HuH-7.5 (cell line): ENCODE results near the gene CHSY3.

Experiments
- DNase-seq: peaks from one replicate; pipeline ENCODE4 v3.0.0; 2011; ENCODE audit warnings: low spot score

The CHSY3 gene

DNA sequence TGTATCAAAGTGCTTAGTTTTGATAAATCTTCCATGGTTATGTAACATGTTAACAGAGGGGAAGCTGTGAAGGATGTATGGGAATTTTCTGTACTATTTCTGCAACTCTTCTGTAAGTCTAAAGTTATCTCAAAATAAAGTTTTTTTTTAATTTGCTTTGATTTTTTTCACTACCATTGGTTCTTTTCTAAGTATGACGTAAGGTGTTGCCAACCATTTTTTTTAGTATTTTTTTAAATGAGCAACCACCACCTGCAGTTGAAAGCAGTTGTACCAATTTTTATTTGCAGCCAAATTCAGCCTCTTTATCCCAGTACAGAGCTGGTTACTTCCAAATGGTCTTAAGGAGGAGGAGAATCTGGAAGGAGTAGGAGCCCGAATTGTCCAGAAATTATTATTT, 192.2 kb downstream of the CHSY3 start:
- no peak for DNase-seq

GRCh38 chr5:130099008-130099407, 194.7 kb downstream of the CHSY3 start:
- DNase-seq, result no peak

- DNase-seq, result no peak
Measured at GRCh38 chr5:130102375-130102774, 198.1 kb downstream of the CHSY3 start.

GRCh38 chr5:130102960-130103359, 198.7 kb downstream of the CHSY3 start:
- DNase-seq, result no peak

DNA sequence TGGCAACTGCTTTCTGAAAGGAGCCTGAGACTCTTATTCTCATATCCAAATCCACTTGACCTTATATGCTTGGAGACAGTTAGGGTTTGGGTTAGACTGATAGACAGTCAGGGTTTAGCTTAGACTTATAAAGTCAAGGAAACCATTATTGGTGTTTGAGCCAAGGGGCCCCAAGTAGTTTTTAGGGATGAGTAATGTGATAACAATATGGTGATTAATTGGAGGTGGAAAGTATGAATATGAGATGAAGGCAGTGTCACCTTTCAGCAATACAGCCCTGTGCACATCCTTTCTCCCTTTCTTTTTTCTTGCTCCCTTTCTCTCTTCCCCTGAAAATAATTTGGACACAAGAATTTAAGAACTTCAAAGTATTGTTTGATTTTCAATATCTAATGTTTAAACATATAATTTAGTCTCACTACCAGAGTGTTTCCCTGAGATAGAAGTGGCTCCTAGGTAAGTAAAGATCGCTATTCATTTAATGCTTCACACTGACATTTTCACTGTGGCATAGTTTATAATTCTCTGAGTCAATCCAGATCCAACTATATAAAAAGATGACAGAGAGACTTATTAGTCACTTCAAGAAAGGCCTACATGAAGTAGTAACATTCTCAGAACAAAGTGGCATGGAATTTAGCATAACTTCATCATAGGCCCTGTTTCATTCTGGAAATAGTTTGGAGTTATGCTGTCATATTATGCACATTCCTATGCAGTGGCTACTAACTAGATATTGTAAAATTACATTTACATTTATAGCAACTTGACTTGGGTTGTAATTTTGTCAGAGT, 200.8 kb downstream of the CHSY3 start:
- no peak for DNase-seq

DNA sequence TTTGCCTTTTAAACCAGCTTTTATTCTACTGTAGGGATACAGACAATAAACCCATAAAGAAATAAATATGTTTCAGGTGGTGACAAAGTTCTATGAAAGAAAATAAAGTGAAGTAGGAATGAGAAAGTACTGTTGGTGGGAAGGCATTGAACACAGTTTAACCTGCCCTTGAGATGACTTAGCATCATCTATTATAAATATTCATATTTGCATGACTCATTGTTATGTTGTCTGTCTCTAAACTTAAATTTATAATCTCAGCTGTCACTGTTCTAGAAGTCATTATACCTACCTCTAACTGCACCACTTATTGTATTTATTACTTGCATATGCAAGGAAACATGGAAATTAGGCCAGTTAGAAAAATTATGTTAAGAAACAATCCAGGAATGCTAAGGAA, 202.2 kb downstream of the CHSY3 start:
- DNase-seq, result no peak

- peak; percentile 6 for DNase-seq
Measured at GRCh38 chr5:130109152-130109551, 204.9 kb downstream of the CHSY3 start.

DNA sequence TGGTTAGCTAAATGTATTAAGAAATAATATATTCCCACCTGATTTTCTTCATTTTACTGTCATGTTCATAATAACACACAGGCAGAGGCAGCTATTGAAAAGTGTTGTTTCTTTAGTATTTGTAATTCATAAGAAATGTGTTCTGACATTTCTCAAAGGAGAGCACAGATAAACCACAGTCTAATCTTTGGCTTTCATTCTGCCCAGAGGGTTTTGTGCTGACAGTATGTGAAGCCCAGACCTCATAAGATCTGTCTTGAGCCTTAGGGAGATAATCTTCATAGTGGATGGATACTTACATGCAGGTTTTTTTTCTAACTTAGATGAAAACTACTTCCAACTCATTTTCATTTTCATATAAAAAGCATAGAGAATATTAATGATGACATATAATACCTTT, 206.1 kb downstream of the CHSY3 start:
- DNase-seq, result no peak

DNA sequence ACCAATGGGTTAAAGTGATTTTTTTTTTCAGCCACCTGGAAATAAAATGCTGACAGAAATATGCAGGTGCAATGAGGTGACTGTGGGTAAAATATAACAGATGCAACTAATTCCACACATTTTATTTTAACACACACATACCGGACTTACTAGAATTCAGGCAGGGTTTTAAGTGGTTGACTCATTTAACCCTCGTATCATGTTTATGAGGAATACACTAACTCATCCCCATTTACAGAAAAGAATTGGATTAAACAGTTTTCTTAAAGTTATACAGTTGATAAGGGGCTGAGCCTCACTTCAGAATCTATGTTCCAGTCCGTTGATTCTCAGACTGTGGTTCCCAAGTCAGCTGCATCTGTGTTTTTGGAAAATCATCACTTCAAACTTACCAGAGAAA, 207.5 kb downstream of the CHSY3 start:
- DNase-seq, result no peak

GRCh38 chr5:130112246-130112645, 208.0 kb downstream of the CHSY3 start:
- no peak for DNase-seq

GRCh38 chr5:130115686-130116085, 211.4 kb downstream of the CHSY3 start:
- no peak for DNase-seq

DNA sequence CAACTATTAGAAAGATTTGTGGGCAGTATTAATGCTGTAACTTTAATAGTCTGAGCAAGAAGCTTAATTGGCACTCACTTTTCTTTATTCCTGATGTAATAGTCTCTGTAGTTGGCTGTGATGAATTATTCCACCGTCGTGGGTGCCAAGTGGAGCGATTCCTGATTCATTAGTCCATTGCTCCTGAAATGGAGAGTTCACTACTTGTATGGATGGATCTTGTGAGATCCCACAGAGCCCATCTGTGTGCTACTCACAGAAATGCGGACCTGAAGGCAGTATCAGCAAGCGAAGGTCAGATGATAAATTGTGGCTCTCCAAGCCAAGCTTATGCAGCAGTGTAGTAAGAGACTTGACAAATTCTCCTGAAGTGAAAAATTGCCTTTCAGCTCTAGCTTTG, 212.2 kb downstream of the CHSY3 start:
- DNase-seq, result no peak

DNA sequence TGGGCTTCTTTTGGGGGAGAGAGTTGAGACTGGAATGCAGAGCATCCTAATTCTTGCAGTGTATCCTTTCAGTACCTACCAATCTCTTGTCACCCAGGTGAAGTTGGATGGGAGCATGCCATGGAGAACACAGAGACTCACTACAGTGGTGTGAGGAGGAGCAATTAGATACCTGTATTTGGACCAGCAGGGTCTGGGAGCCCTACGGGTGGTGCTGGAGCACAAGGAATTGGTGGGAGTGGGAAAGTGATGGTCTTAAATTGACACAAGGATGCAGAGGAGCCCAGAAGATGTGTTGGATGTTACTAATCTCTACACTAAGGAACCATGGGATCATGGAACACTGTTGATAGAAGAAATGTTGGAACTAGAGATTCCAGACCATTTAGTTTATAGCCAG, 212.7 kb downstream of the CHSY3 start:
- no peak for DNase-seq

- DNase-seq, result no peak
Measured at GRCh38 chr5:130126746-130127145, 222.5 kb downstream of the CHSY3 start.

- DNase-seq, result no peak
Measured at GRCh38 chr5:130135506-130135905, 231.2 kb downstream of the CHSY3 start.

DNA sequence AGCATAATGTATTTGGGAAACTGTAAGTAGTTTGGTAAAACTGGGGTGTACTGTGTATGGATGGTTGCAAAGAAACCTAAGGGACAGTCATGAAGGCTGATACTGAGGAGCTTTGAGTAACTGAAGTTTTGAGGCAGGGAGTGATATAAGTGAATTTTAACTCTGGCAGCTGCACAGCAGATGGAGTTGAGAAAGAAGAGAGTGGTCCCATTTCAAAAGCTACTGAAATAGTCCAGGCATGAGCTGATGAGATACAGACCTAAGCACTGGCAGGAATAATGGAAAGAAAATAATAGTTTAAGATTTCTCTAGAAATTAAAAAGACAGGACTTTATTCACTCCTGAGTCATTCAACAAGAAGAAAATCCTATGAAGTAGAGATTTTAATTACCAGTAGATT, 232.0 kb downstream of the CHSY3 start:
- no peak for DNase-seq

GRCh38 chr5:130137681-130138080, 233.4 kb downstream of the CHSY3 start:
- DNase-seq, result no peak

DNA sequence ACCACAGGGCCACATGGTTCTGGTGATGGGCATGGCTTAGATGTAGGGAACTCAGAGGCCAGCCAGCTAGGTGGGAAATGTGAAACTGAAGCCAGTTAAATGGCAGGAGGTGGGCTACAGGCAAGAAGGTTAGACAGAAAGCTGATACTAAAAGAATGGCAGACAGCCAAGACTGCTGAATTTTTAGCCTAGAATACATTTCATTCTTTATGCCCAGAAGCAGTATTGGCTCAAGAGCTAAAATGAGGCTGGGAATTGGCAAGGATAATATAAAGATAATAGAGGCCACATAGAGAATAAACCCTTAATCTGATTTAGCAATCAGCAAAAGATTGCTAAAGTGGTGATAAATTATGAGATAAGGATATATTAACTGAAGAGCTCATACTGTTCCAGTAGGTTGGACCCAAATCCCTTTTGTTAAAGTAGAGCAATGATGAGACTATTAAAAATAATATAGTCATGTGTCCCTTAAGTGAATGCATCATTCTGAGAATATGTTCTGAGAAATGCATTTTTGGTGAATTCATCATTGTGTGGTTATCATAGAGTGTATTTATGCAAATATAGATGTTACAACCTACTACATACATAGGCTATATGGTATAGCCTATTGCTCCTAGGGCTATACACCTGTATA, 234.3 kb downstream of the CHSY3 start:
- no peak for DNase-seq

- peak; percentile 18 for DNase-seq
Measured at GRCh38 chr5:130141659-130142320, 237.5 kb downstream of the CHSY3 start.

GRCh38 chr5:130151239-130151638, 247.0 kb downstream of the CHSY3 start:
- no peak for DNase-seq

DNA sequence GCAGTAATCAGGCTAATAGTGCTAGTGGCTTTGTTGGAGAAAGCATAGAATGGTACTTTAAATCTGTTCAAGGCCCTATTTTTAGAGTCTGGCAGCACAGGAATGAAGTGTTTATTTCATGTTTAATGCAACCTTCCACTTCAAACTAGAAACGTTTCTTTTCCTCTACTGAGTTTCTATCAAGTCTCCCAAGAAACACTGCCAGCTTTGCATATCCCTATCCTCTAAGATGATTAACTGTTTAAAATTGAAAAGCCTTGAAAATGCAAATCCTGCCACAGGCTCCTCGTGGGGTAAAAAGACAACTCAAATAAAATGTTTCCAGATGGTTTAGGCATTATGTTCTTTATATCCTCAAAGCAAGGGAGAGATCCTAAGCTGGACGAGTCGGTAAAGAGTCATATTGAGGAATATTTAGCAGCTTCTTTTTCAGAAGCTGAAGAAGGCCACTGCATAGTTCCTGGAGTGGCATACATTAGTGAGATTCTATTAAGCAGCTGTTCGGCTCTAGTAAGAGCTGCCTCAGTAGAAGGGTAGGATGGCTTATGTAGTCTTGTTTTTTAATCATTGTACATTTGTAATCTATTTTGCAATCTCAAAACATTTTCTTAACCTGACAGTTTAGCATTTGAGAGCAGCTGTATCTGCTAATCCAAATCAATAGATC, 251.2 kb downstream of the CHSY3 start:
- DNase-seq, result no peak

GRCh38 chr5:130158036-130158435, 253.8 kb downstream of the CHSY3 start:
- DNase-seq, result no peak

DNA sequence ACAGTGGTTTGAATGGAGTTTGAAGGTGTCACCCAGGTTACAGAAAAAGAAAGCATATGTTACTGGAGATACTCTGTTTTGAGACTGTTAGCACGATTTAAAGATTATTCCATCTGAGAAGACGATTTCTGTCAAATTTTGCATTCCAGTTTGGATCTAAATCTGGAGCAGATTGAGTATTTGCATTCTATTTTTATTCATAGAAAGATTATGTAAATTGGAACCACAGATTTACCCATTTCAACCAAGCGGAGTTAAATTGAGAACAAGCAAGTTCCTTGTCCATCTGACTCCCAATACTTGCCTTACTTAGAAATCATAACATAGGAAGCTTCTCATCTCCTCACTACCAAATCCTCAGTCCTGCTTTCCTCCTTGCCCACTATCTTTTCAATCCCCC, 255.7 kb downstream of the CHSY3 start:
- DNase-seq, result no peak
